ENCODE data around the gene PDZD2.
"Not testable (repeated sequence)": the region's sequence is repeated elsewhere in the genome, so short reads cannot be mapped to it uniquely, and the experiment has no call there.

DNA sequence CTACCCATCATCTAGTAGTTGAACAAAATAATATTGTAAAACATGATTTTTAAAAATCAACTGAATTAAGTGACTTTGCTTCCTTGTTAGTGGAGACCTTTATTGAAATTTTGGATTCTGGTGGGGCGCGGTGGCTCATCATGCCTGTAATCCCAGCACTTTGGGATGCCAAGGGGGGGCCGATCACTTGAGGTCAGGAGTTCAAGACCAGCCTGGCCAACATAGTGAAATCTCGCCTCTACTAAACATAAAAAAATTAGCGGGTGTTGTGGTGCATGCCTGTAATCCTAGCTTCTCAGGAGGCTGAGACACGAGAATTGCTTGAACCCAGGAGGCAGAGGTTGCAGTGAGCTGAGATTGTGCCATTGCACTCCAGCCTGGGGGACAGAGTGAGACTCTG is 439.9 kb downstream of the PDZD2 start:
- not testable (repeated sequence) for TF ChIP-seq CTCF, POLR2A (IDR thresholded peaks at IDR 0.05)
